GM12873 (cell line): ENCODE measurements around the gene RIMBP2.

Experiments used
- CTCF ChIP-seq: IDR thresholded peaks from 2 replicates; pipeline ENCODE4 v1.5.1; 2012; ENCODE audit warnings: low read depth, mild to moderate bottlenecking, moderate library complexity, low read length, control low read depth; ENCODE audit not compliant: insufficient read depth; ENCODE audit errors: missing control alignments

RIMBP2 gene

GRCh38 chr12:130641533-130642184 lies 74.4 kb downstream of the RIMBP2 start:
- no peak for TF ChIP-seq CTCF

- no peak for TF ChIP-seq CTCF
These were observed 75.2 kb downstream of the RIMBP2 start for GRCh38 chr12:130640901-130641300.

- no peak for TF ChIP-seq CTCF
These were observed 75.6 kb downstream of the RIMBP2 start for GRCh38 chr12:130640496-130640895.

- TF ChIP-seq CTCF = no peak
These were observed 76.3 kb downstream of the RIMBP2 start for GRCh38 chr12:130639476-130640424.

- no peak for TF ChIP-seq CTCF
These were observed 79.7 kb downstream of the RIMBP2 start for GRCh38 chr12:130636370-130636769.

GRCh38 chr12:130634866-130635265 lies 81.2 kb downstream of the RIMBP2 start:
- no peak for TF ChIP-seq CTCF

- no peak for TF ChIP-seq CTCF
These were observed 82.3 kb downstream of the RIMBP2 start for GRCh38 chr12:130633771-130634170.
